Esophagus squamous epithelium (tissue), 5 donors: ENCODE data around the gene TAS2R13. TPM values are rescaled to one million over a fixed set of nuclear protein-coding genes. Genes with fewer than 3 reads are reported as not detected.

Experiments
- DNase-seq: peaks from one replicate; lab custom pipeline; 2025; lab: John Stamatoyannopoulos, UW
- H3K27ac ChIP-seq, 4 donors: fragments of 200-600 bp; sonication (generic); one replicate each; pipeline ENCODE4 v1.5.1; 2016 to 2019; ENCODE audit warnings: mild to moderate bottlenecking in 1 of 4
- H3K27me3 ChIP-seq, 4 donors: fragments of 200-600 bp; sonication (generic); 1 replicate in 3 of 4; 2 replicates in 1 of 4; pipeline versions ENCODE4 v1.5.1 to v1.6.0; 2017 to 2021; ENCODE audit warnings: antibody characterized with exemption in 1 of 4
- H3K36me3 ChIP-seq, 3 donors: fragments of 200-600 bp; sonication (generic); one replicate each; pipeline ENCODE4 v1.5.1; 2016 to 2019
- H3K4me1 ChIP-seq, 3 donors: fragments of 200-600 bp; sonication (generic); one replicate each; pipeline ENCODE4 v1.5.1; 2017 to 2019
- H3K4me3 ChIP-seq, 4 donors: fragments of 200-600 bp; sonication (generic); 1 replicate in 3 of 4; 2 replicates in 1 of 4; pipeline ENCODE4 v1.5.1; 2016 to 2019; ENCODE audit warnings: mild to moderate bottlenecking in 2 of 4, moderate library complexity in 1 of 4
- H3K9me3 ChIP-seq, 3 donors: fragments of 200-600 bp; sonication (generic); one replicate each; pipeline ENCODE4 v1.5.1; 2016 to 2019
- POLR2A ChIP-seq, 4 donors: fragments of 450-650 bp; IDR thresholded peaks; one replicate each; pipeline ENCODE4 v1.6.1; 2017; ENCODE audit warnings: antibody characterized with exemption in 4 of 4, mild to moderate bottlenecking in 4 of 4, moderate library complexity in 3 of 4
- WGBS, 2 donors: methylation state at CpG; one replicate each; pipeline ENCODE4 v1.1.5; 2018; 5-methylcytosine and 5-hydroxymethylcytosine counted together
- intact Hi-C: fragments of 100-400 bp; cut with DNase I; formaldehyde crosslinking; loops from one replicate; pipeline ENCODE4 v1.15.0; 2022
- total RNA-seq, 4 donors: library from RNA; depleted of rRNA; stranded (reverse); fragments of >200 nt; gene quantifications; one replicate each; pipeline ENCODE4 v1.1.0, GENCODE V29; 2016
- TF ChIP-seq, protein P1 (sequence below), 6 experiments: fragments of 450-650 bp in 4 of 6; fragments of 200-600 bp in 2 of 6; sonication (generic) in 2 of 6; IDR thresholded peaks; one replicate each; pipeline ENCODE4 v1.5.1; 2016 to 2019; ENCODE audit warnings: antibody characterized with exemption in 6 of 6, mild to moderate bottlenecking in 4 of 6, moderate library complexity in 4 of 6
- donor health status: DM: yes; HTN: yes; CAD: no.

TAS2R13 gene
- 1 to 10 TPM in 1 of 4 donors, under 1 TPM in 1, not detected in 2; 0.88 to 2.3 TPM for total RNA-seq

GRCh38 chr12:10909462-10909861 is at the start of gene TAS2R13:
TAS2R13 (minus strand) TSS chr12:10909562; CDS start chr12:10909298, 264 bp downstream.
- intact Hi-C loops = no loop called here
- no peak within 1 kb of the TSS for H3K27ac ChIP-seq
- 100% methylated on average over 1 of the region's 1 CpG for WGBS, 2 donors
- no peaks in the 10 kb centered on the region for H3K36me3 ChIP-seq
- H3K9me3 ChIP-seq = peaks cover 0 to 12% (median 0%) of the 10 kb centered on the region in 3 donors
- TF ChIP-seq POLR2A (IDR thresholded peaks at IDR 0.05) = no peak
- TF ChIP-seq, protein P1, sequence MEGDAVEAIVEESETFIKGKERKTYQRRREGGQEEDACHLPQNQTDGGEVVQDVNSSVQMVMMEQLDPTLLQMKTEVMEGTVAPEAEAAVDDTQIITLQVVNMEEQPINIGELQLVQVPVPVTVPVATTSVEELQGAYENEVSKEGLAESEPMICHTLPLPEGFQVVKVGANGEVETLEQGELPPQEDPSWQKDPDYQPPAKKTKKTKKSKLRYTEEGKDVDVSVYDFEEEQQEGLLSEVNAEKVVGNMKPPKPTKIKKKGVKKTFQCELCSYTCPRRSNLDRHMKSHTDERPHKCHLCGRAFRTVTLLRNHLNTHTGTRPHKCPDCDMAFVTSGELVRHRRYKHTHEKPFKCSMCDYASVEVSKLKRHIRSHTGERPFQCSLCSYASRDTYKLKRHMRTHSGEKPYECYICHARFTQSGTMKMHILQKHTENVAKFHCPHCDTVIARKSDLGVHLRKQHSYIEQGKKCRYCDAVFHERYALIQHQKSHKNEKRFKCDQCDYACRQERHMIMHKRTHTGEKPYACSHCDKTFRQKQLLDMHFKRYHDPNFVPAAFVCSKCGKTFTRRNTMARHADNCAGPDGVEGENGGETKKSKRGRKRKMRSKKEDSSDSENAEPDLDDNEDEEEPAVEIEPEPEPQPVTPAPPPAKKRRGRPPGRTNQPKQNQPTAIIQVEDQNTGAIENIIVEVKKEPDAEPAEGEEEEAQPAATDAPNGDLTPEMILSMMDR (IDR thresholded peaks at IDR 0.05) = no peak
- no peaks in the 10 kb centered on the region for H3K27me3 ChIP-seq
- H3K4me3 ChIP-seq = no peak within 1 kb of the TSS
- H3K4me1 ChIP-seq = no peaks in the 10 kb centered on the region
- no peak for DNase-seq

- H3K4me1 ChIP-seq = no peaks in the 10 kb centered on the region
- no peaks in the 10 kb centered on the region for H3K9me3 ChIP-seq
- intact Hi-C loops = no loop called here
- no peaks in the 10 kb centered on the region for H3K27me3 ChIP-seq
- no peaks in the 10 kb centered on the region for H3K36me3 ChIP-seq
- H3K27ac ChIP-seq = no peak overlapping the region
- DNase-seq = no peak
- H3K4me3 ChIP-seq = no peak overlapping the region
- TF ChIP-seq, protein P1 (IDR thresholded peaks at IDR 0.05) = no peak
- no peak for TF ChIP-seq POLR2A (IDR thresholded peaks at IDR 0.05)
Measured at GRCh38 chr12:10957741-10958140, 48.4 kb upstream of the TAS2R13 start.

DNA sequence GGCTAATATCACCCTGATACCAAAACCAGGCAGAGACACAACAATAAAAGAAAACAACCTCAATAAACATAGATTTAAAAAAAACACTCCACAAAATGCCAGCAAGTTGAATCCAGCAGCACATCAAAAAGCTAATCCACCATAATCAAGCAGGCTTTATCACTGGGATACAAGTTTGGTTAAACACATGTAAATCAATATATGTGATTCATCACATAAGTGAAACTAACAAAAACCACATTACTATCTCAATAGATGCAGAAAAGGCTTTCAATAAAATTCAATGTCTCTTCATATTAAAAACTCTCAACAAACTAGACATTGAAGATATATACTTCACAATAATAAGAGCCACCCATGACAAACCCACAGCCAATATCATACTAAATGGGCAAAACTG is 46.7 kb upstream of the TAS2R13 start:
- Histone ChIP-seq H3K27me3 (no peaks in the 10 kb centered on the region), H3K4me3 (no peak overlapping the region), H3K27ac (no peak overlapping the region), H3K4me1 (no peaks in the 10 kb centered on the region), H3K36me3 (no peaks in the 10 kb centered on the region), H3K9me3 (no peaks in the 10 kb centered on the region)
- intact Hi-C loops = no loop called here
- TF ChIP-seq, protein P1 (IDR thresholded peaks at IDR 0.05) = no peak
- no peak for TF ChIP-seq POLR2A (IDR thresholded peaks at IDR 0.05)
- DNase-seq = no peak

- H3K36me3 ChIP-seq = peaks cover 0 to 7% (median 0%) of the 10 kb centered on the region in 3 donors
- WGBS, 2 donors = 79 to 92% methylated on average over 4 of the region's 4 CpGs
- TF ChIP-seq POLR2A (IDR thresholded peaks at IDR 0.05) = no peak
- TF ChIP-seq, protein P1 (IDR thresholded peaks at IDR 0.05) = no peak
- H3K9me3 ChIP-seq = no peaks in the 10 kb centered on the region
- intact Hi-C loops = no loop called here
- H3K27ac ChIP-seq = no peak overlapping the region
- DNase-seq = no peak
- no peak overlapping the region for H3K4me3 ChIP-seq
- H3K27me3 ChIP-seq = no peaks in the 10 kb centered on the region
- H3K4me1 ChIP-seq = no peaks in the 10 kb centered on the region
Measured at GRCh38 chr12:10952645-10953044, 43.3 kb upstream of the TAS2R13 start.

- Histone ChIP-seq H3K9me3 (peaks cover 0 to 4% (median 0%) of the 10 kb centered on the region in 3 donors), H3K36me3 (no peaks in the 10 kb centered on the region), H3K4me3 (no peak overlapping the region), H3K27ac (no peak overlapping the region), H3K27me3 (no peaks in the 10 kb centered on the region), H3K4me1 (peaks cover 0 to 3% (median 0%) of the 10 kb centered on the region in 3 donors)
- no peak for TF ChIP-seq POLR2A (IDR thresholded peaks at IDR 0.05)
- TF ChIP-seq, protein P1 (IDR thresholded peaks at IDR 0.05) = no peak
- no peak for DNase-seq
- 90 to 97% methylated on average over 2 of the region's 2 CpGs for WGBS, 2 donors
- intact Hi-C loops = no loop called here
Measured at GRCh38 chr12:10943167-10943566, 33.8 kb upstream of the TAS2R13 start.
